Spleen (tissue), 11 donors: ENCODE data around the gene KLF13. TPM values are rescaled to one million over a fixed set of nuclear protein-coding genes. Genes with fewer than 3 reads are reported as not detected.

ENCODE experiments used
- DNase-seq: peaks from one replicate; pipeline ENCODE4 v3.0.0-alpha.2; 2020
- H3K27ac ChIP-seq, 8 donors: fragments of 200-600 bp; sonication (generic) in 7 of 8; 1 replicate in 4 of 8; 2 replicates in 4 of 8; pipeline versions ENCODE4 v1.5.0 to v1.8.0; 2016 to 2021; ENCODE audit warnings: inconsistent platforms in 4 of 8, mild to moderate bottlenecking in 4 of 8, moderate library complexity in 1 of 8
- H3K27me3 ChIP-seq, 7 donors: fragments of 200-600 bp; sonication (generic) in 6 of 7; replicated peaks in 1 of 7; 1 replicate in 4 of 7; 2 replicates in 3 of 7; pipeline versions ENCODE4 v1.5.0 to v1.8.0; 2016 to 2021; ENCODE audit warnings: inconsistent platforms in 3 of 7, mild to moderate bottlenecking in 1 of 7
- H3K36me3 ChIP-seq, 6 donors: fragments of 200-600 bp; sonication (generic) in 5 of 6; 1 replicate in 4 of 6; 2 replicates in 2 of 6; pipeline versions ENCODE4 v1.5.0 to v1.8.0; 2016 to 2021; ENCODE audit warnings: inconsistent platforms in 2 of 6
- H3K4me1 ChIP-seq, 6 donors: fragments of 200-600 bp; sonication (generic) in 5 of 6; 1 replicate in 3 of 6; 2 replicates in 3 of 6; pipeline versions ENCODE4 v1.5.0 to v1.8.0; 2016 to 2021; ENCODE audit warnings: inconsistent platforms in 3 of 6
- H3K4me3 ChIP-seq, 8 donors: fragments of 200-600 bp; sonication (generic) in 7 of 8; 1 replicate in 4 of 8; 2 replicates in 4 of 8; pipeline versions ENCODE4 v1.5.0 to v1.8.0; 2016 to 2021; ENCODE audit warnings: inconsistent platforms in 4 of 8, mild to moderate bottlenecking in 4 of 8, moderate library complexity in 2 of 8
- H3K9me3 ChIP-seq, 8 donors: fragments of 200-600 bp; sonication (generic) in 7 of 8; 1 replicate in 4 of 8; 2 replicates in 4 of 8; pipeline versions ENCODE4 v1.5.0 to v1.8.0; 2016 to 2021; ENCODE audit warnings: inconsistent platforms in 4 of 8
- CTCF ChIP-seq, 11 experiments: fragments of 200-600 bp in 7 of 11; fragments of 450-650 bp in 4 of 11; sonication (generic) in 4 of 11; IDR thresholded peaks in 8 of 11; conservative IDR thresholded peaks in 3 of 11; 1 replicate in 7 of 11; 2 replicates in 4 of 11; pipeline versions ENCODE4 v1.4.0 to v1.8.0; 2016 to 2021; ENCODE audit warnings: antibody characterized with exemption in 11 of 11, inconsistent platforms in 4 of 11, mild to moderate bottlenecking in 1 of 11
- POLR2A ChIP-seq, 3 donors: fragments of 450-650 bp; IDR thresholded peaks; one replicate each; pipeline ENCODE4 v1.5.1; 2017; ENCODE audit warnings: antibody characterized with exemption in 3 of 3, mild to moderate bottlenecking in 1 of 3
- POLR2AphosphoS5 ChIP-seq, 3 donors: sonication (generic); formaldehyde crosslinking; IDR thresholded peaks; one replicate each; pipeline ENCODE4 v1.5.1; 2017; ENCODE audit warnings: antibody characterized with exemption in 3 of 3
- WGBS, 5 donors: extraction: QIAGEN DNeasy Blood & Tissue Kit in 3 of 5; methylation state at CpG; one replicate each; pipeline versions ENCODE4 v1.1.5 to v1.1.7; 2013 to 2018; 5-methylcytosine and 5-hydroxymethylcytosine counted together
- intact Hi-C: fragments of 100-400 bp; cut with DNase I; formaldehyde crosslinking; loops from one replicate; pipeline ENCODE4 v1.15.0; 2023; ENCODE audit warnings: low total_unique reads
- polyA plus RNA-seq, 3 donors: library from polyadenylated mRNA; stranded (reverse); fragments of 200-250 nt; gene quantifications; one replicate each; pipeline ENCODE4 v1.2.1, GENCODE V29; 2013
- total RNA-seq, 7 donors: library from RNA; depleted of rRNA in 3 of 7; stranded (reverse); fragments of >200 nt in 3 of 7; fragmentation: NEBNext Ultra II Directional in 4 of 7; extraction: Animal tissue kit (Norgen Biotek cat#: 25700) in 4 of 7; gene quantifications; one replicate each; pipeline versions ENCODE4 v1.1.0 to v1.2.1, GENCODE V29; 2016 to 2021
- donor health status: healthy with polysubstance abuse.
- donor health status: DM: no; HTN: no; CAD: no; lungs with moderate emphysema.
- donor health status: DM: no; HTN: no; CAD: no.
- donor health status: Bipolar disorder and iron deficiency.
- donor health status: healthy.
- donor health status: DM: no; HTN: no; CAD: no.
- donor health status: DM: yes; HTN: yes; CAD: no.

KLF13 gene
- total and polyA plus RNA-seq, 10 donors = 21.8 to 111 (median 81.4) TPM

- intact Hi-C loops = no loop called here
- no peak for TF ChIP-seq POLR2AphosphoS5 (IDR thresholded peaks at IDR 0.05)
- TF ChIP-seq POLR2A (IDR thresholded peaks at IDR 0.05) = no peak
- no peak for TF ChIP-seq CTCF (IDR thresholded peaks at IDR 0.05 in 8 of 11, conservative IDR thresholded peaks at IDR 0.05 in 3 of 11)
- Histone ChIP-seq H3K27ac (peak overlapping the region in 1 of 8 donors; percentile 55), H3K4me1 (peaks cover 0 to 81% (median 55%) of the 10 kb centered on the region in 6 donors), H3K9me3 (no peaks in the 10 kb centered on the region), H3K27me3 (no peaks in the 10 kb centered on the region), H3K4me3 (no peak overlapping the region), H3K36me3 (no peaks in the 10 kb centered on the region)
- WGBS, 5 donors = 73 to 98% (median 93%) methylated on average over 2 of the region's 2 CpGs
- no peak for DNase-seq
These were observed 21.3 kb upstream of the KLF13 start for GRCh38 chr15:31305375-31305774.

GRCh38 chr15:31305796-31306425 lies 20.7 kb upstream of the KLF13 start:
- H3K9me3 ChIP-seq = no peaks in the 10 kb centered on the region
- intact Hi-C loops = no loop called here
- TF ChIP-seq CTCF (IDR thresholded peaks at IDR 0.05 in 8 of 11, conservative IDR thresholded peaks at IDR 0.05 in 3 of 11) (no peak), POLR2AphosphoS5 (IDR thresholded peaks at IDR 0.05) (no peak), POLR2A (IDR thresholded peaks at IDR 0.05) (no peak)
- peaks cover 0 to 76% (median 51%) of the 10 kb centered on the region in 6 donors for H3K4me1 ChIP-seq
- DNase-seq = no peak
- H3K27ac ChIP-seq = peak overlapping the region in 3 of 8 donors; percentile 12 to 59 (median 27)
- no peaks in the 10 kb centered on the region for H3K27me3 ChIP-seq
- no peak overlapping the region for H3K4me3 ChIP-seq
- 87 to 96% (median 92%) methylated on average over 6 to 12 of the region's 12 CpGs for WGBS, 5 donors
- no peaks in the 10 kb centered on the region for H3K36me3 ChIP-seq

- DNase-seq = no peak
- WGBS, 5 donors = 70 to 78% (median 73%) methylated on average over 24 to 30 of the region's 30 CpGs
- Histone ChIP-seq H3K4me3 (no peak overlapping the region), H3K9me3 (no peaks in the 10 kb centered on the region), H3K27me3 (no peaks in the 10 kb centered on the region), H3K27ac (peak overlapping the region in 3 of 8 donors; percentile 18 to 59 (median 27)), H3K36me3 (no peaks in the 10 kb centered on the region), H3K4me1 (peaks cover 0 to 69% (median 46%) of the 10 kb centered on the region in 6 donors)
- TF ChIP-seq POLR2AphosphoS5 (IDR thresholded peaks at IDR 0.05) (peak in 2 of 3 donors; percentile 44 to 50), POLR2A (IDR thresholded peaks at IDR 0.05) (no peak)
- intact Hi-C loops = no loop called here
These were observed 20.0 kb upstream of the KLF13 start for GRCh38 chr15:31306426-31307269.

- H3K27me3 ChIP-seq = no peaks in the 10 kb centered on the region
- H3K9me3 ChIP-seq = no peaks in the 10 kb centered on the region
- TF ChIP-seq POLR2AphosphoS5 (IDR thresholded peaks at IDR 0.05) (peak in 1 of 3 donors; percentile 3), CTCF (IDR thresholded peaks at IDR 0.05 in 8 of 11, conservative IDR thresholded peaks at IDR 0.05 in 3 of 11) (no peak)
- 64 to 72% (median 69%) methylated on average over 20 of the region's 20 CpGs for WGBS, 5 donors
- intact Hi-C loops = no loop called here
- peak overlapping the region in 3 of 8 donors; percentile 15 to 59 (median 36) for H3K27ac ChIP-seq
- H3K4me1 ChIP-seq = peaks cover 0 to 60% (median 42%) of the 10 kb centered on the region in 6 donors
- no peak overlapping the region for H3K4me3 ChIP-seq
- no peaks in the 10 kb centered on the region for H3K36me3 ChIP-seq
- DNase-seq = peak; percentile 67
These were observed 19.1 kb upstream of the KLF13 start for GRCh38 chr15:31307270-31308184.
